Activated naive CD4-positive, alpha-beta T cell treated with anti-CD3 and anti-CD28 coated beads, Interleukin-2, amount 50 U/mL, for 24 hours (primary cell): ENCODE measurements around the gene SUCLG2.

ENCODE experiments used
- H3K27ac Mint-ChIP-seq: one replicate; pipeline ENCODE4 v1.8.0; 2021; ENCODE audit warnings: mild to moderate bottlenecking, mixed read lengths
- H3K27me3 Mint-ChIP-seq: one replicate; pipeline ENCODE4 v1.8.0; 2021; ENCODE audit warnings: mixed read lengths
- H3K36me3 Mint-ChIP-seq: one replicate; pipeline ENCODE4 v1.8.0; 2021; ENCODE audit warnings: mixed read lengths
- H3K4me1 Mint-ChIP-seq: one replicate; pipeline ENCODE4 v1.8.0; 2021; ENCODE audit warnings: mixed read lengths
- H3K4me3 Mint-ChIP-seq: one replicate; pipeline ENCODE4 v1.8.0; 2021; ENCODE audit warnings: mild to moderate bottlenecking, mixed read lengths
- H3K9me3 Mint-ChIP-seq: one replicate; pipeline ENCODE4 v1.8.0; 2021; ENCODE audit warnings: mixed read lengths

The SUCLG2 gene

DNA sequence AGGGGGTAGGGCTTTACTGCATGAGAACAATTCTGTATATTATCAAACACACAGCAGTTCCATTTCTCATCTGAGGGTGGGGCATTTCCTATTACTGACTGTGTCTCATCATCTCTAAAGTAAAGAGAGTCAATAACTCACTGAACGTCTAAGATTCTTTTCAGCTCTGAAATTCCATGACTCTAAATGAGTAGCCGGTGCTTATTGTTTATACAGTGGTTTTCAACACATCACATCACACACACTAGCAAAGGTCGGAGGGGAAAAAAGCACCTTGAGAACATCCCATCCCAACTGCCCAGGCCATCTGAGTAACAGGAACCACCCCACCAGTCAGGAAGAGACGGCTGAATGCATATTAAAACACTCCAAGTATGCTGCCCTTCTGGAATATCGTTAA lies 196.0 kb downstream of the SUCLG2 start:
- no peak overlapping the region for H3K27ac Mint-ChIP-seq
- peaks cover 22% of the 10 kb centered on the region for H3K4me1 Mint-ChIP-seq
- no peak overlapping the region for H3K4me3 Mint-ChIP-seq
- no peaks in the 10 kb centered on the region for H3K27me3 Mint-ChIP-seq
- H3K9me3 Mint-ChIP-seq = no peaks in the 10 kb centered on the region
- peaks cover 33% of the 10 kb centered on the region for H3K36me3 Mint-ChIP-seq

DNA sequence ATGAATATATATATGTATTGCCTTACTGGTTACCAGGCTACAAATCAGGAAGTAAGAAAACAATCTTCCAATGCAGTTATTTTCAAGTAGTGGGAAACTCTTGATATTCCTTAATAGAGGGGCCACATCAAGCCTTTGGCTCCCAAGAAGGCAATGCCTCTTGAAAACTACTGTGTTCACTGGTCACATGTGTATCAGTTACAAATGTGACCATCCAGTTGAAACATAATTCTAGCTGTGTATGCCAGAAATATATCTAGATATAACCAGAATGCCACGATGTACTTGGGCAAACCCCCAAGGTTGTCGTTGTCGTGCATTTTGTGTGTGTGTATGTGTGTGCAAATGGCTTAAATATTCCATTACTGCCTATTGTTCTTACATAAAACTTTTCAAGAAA lies 200.8 kb downstream of the SUCLG2 start:
- H3K27me3 Mint-ChIP-seq = no peaks in the 10 kb centered on the region
- peaks cover 19% of the 10 kb centered on the region for H3K36me3 Mint-ChIP-seq
- no peak overlapping the region for H3K27ac Mint-ChIP-seq
- no peaks in the 10 kb centered on the region for H3K9me3 Mint-ChIP-seq
- H3K4me1 Mint-ChIP-seq = peaks cover 9% of the 10 kb centered on the region
- H3K4me3 Mint-ChIP-seq = no peak overlapping the region

DNA sequence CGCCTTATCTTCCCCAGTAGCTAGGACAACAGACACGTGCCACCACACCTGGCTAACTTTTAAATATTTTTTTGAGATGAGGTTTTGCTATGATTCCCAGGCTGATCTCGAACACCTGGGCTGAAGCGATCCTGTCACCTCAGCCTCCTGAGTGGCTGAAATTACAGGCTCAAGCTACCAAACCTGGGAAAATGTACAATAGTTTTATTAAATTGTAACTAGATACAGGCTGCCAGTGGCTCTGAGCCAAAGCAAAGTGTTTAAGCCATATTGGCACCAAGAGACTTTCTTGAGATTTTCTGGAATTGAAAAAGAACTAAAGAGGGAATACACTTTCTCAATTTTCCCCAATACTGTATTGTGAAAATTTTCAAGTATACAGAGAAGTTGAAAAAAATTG lies 204.3 kb downstream of the SUCLG2 start:
- Mint-ChIP-seq H3K27ac (no peak overlapping the region), H3K27me3 (no peaks in the 10 kb centered on the region), H3K4me3 (no peak overlapping the region), H3K9me3 (no peaks in the 10 kb centered on the region), H3K36me3 (peaks cover 7% of the 10 kb centered on the region), H3K4me1 (peaks cover under 1% of the 10 kb centered on the region)

DNA sequence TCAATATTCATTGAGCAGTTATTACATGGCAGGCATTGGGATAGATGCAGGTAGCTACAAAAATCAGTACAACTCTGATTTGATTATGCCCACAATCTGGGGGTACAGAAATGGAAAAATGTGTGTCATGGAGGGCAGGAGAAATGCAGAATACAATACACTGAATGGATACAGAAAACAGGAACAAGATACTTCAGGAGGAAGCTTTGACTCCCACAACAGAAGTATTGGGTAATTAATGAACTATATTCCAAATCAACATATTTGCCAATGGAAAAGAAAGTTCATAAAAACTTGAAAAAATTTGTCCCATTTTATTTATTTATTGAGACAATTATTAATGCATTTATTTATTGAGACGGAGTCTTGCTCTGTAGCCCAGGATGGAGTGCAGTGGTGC lies 207.0 kb downstream of the SUCLG2 start:
- peaks cover 8% of the 10 kb centered on the region for H3K36me3 Mint-ChIP-seq
- peaks cover 4% of the 10 kb centered on the region for H3K4me1 Mint-ChIP-seq
- no peak overlapping the region for H3K4me3 Mint-ChIP-seq
- no peak overlapping the region for H3K27ac Mint-ChIP-seq
- H3K9me3 Mint-ChIP-seq = peaks cover 5% of the 10 kb centered on the region
- no peaks in the 10 kb centered on the region for H3K27me3 Mint-ChIP-seq

DNA sequence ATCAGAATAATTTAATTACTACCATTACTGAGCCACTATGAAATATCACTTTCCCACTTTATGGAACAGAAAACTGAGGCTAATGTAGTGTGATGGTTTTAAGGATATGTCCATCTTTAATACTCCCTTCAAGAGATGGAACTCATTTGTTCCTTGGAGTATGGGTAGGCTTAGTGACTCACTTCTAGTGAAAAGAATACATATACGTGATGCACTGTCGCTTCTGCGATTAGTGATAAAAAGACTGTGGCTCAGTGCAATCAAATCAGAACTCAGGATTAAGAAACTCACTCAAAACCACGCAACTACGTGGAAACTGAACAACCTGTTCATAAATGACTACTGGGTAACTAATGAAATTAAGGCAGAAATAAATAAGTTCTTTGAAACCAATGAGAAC lies 216.6 kb downstream of the SUCLG2 start:
- H3K27me3 Mint-ChIP-seq = no peaks in the 10 kb centered on the region
- peaks cover 21% of the 10 kb centered on the region for H3K4me1 Mint-ChIP-seq
- peaks cover 3% of the 10 kb centered on the region for H3K9me3 Mint-ChIP-seq
- no peak overlapping the region for H3K27ac Mint-ChIP-seq
- H3K36me3 Mint-ChIP-seq = peaks cover 37% of the 10 kb centered on the region
- H3K4me3 Mint-ChIP-seq = no peak overlapping the region

DNA sequence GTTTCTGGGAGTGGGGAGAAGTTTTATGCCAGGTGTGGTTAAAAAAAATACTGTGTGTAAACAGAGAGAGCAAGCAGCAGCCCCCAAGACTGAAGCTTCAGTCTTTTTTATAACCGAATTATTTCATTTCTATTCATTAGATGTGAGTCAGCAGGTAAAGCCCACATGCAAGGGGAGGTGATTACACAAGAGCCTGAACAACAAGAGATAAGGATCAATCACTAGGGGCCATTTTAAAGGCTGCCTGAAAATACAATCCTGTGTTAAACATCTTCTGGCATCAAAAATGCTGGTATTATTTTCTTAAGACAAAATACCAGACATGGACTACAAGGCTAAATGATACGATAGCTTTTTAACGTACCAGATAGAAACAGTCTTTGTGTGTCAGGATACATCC lies 217.3 kb downstream of the SUCLG2 start:
- Mint-ChIP-seq H3K9me3 (peaks cover 5% of the 10 kb centered on the region), H3K27me3 (no peaks in the 10 kb centered on the region), H3K4me3 (no peak overlapping the region), H3K27ac (no peak overlapping the region), H3K36me3 (peaks cover 40% of the 10 kb centered on the region), H3K4me1 (peaks cover 19% of the 10 kb centered on the region)

DNA sequence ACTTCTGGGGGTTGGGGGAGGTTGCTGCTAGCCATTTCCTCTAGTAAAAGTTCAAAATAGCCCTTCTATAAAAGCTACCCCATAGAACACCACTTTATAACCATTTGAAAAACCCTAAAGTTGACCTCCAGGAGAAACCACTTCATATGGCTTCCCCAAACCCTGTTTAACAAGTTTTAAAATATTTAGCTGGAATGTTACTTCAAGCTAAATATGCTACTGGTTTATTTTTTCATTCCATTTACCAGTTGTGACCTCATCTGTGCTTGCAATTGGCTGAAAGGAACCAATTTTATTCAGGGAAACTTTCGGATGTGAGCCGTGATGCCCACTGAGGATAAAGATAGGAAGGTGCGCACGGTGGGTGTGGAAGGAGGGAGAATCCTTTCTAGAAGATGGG lies 221.3 kb downstream of the SUCLG2 start:
- H3K27ac Mint-ChIP-seq = no peak overlapping the region
- H3K4me3 Mint-ChIP-seq = no peak overlapping the region
- H3K9me3 Mint-ChIP-seq = peaks cover 5% of the 10 kb centered on the region
- H3K27me3 Mint-ChIP-seq = no peaks in the 10 kb centered on the region
- peaks cover 17% of the 10 kb centered on the region for H3K4me1 Mint-ChIP-seq
- peaks cover 48% of the 10 kb centered on the region for H3K36me3 Mint-ChIP-seq

DNA sequence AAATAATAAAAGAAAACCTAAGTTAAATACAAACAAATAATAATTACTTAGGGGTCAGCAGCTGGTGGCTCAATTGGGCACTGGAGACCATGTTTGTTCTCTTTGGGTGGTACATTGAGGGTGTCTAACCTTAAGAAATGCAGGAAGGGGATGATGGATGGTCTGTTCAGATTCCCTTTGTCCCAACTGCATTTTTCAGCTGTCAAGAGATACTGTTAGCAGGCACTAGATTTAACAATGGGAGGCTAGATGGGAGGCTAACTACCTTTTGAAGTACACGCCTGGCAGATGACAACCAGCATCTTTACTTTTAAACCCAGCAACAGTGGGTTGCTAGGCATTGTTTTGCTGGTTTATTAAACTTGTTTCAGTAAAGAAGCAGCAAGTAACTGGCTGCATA lies 222.5 kb downstream of the SUCLG2 start:
- Mint-ChIP-seq H3K36me3 (peaks cover 47% of the 10 kb centered on the region), H3K4me1 (peaks cover 14% of the 10 kb centered on the region), H3K27me3 (no peaks in the 10 kb centered on the region), H3K27ac (no peak overlapping the region), H3K9me3 (peaks cover 5% of the 10 kb centered on the region), H3K4me3 (no peak overlapping the region)

DNA sequence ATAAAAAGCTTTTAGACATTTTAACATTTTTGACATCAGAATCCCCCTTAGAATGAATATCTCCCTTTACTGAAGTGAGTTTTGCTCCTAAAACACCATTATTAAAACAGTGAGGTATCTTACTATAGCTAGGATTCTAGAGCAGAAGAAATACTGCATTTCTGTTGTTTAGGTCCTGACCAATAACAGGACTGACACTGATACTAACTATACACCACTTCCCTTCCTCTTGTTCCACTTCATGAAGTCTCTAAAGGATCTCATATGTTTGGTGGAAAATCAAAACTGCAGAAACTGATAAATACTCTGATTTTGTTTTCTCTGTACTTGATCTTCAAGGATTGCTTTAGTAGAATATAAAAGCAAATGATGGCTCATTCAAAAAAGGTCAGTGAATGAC lies 230.7 kb downstream of the SUCLG2 start:
- no peak overlapping the region for H3K4me3 Mint-ChIP-seq
- no peak overlapping the region for H3K27ac Mint-ChIP-seq
- H3K4me1 Mint-ChIP-seq = no peaks in the 10 kb centered on the region
- H3K9me3 Mint-ChIP-seq = peaks cover 7% of the 10 kb centered on the region
- peaks cover 63% of the 10 kb centered on the region for H3K36me3 Mint-ChIP-seq
- no peaks in the 10 kb centered on the region for H3K27me3 Mint-ChIP-seq

DNA sequence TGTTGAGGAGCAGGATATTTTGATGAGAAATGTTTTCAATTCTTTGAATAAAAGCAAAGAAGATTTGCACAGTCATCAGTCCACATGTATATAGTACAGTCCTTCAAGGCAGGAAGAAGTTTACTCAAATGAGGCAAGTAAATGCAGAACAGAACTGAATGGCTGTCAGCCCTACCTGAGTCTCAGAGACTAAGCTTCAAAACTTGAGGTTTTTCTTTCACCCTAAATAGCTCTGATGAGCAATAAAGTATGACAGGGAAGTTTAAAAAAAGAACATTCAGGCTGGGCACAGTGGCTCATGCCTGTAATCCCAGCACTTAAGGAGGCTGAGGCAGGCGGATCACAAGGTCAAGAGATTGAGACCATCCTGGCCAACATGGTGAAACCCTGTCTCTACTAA lies 232.5 kb downstream of the SUCLG2 start:
- H3K27ac Mint-ChIP-seq = no peak overlapping the region

DNA sequence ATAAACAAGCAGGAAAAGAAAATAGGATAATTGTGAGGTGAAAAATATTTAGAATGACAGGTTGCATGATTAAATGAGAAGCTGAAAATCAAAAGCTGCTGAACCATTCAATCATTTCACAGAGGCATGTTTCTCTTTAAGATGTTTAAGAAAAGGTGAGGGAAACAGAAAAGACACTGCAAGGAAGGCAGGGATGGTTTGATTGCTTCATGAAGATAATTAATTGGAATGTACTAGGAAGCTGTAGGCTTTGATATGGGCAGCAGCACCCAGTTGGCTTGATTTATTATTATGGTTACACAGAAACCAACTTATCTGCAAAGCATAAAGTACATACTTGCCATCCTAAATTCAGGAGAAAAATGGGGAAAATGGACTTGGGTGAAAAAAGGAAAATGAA lies 234.6 kb downstream of the SUCLG2 start:
- Mint-ChIP-seq H3K27ac (no peak overlapping the region), H3K36me3 (peaks cover 65% of the 10 kb centered on the region), H3K9me3 (peaks cover 7% of the 10 kb centered on the region)

More for the DNA sequence above, 232.5 kb downstream of the SUCLG2 start:
- H3K4me3 Mint-ChIP-seq = no peak overlapping the region
- peaks cover 7% of the 10 kb centered on the region for H3K9me3 Mint-ChIP-seq
- peaks cover 62% of the 10 kb centered on the region for H3K36me3 Mint-ChIP-seq
- H3K27me3 Mint-ChIP-seq = no peaks in the 10 kb centered on the region
- H3K4me1 Mint-ChIP-seq = peaks cover 2% of the 10 kb centered on the region

DNA sequence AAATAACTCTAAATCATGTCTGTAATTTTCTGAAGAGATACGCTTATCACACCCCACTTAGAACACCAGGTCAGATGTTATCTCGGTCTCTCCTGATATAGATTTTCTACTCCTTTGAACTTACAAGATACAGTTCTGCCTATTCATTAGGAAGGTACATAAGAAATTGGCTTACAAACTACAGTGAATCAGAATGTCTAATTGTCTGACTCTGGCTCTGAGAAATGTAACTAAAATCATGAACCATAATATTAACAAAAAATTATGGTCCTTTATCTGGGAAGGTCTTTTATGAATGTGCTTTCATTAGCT lies 235.2 kb downstream of the SUCLG2 start:
- Mint-ChIP-seq H3K4me1 (peaks cover 9% of the 10 kb centered on the region), H3K27me3 (no peaks in the 10 kb centered on the region), H3K27ac (peak overlapping the region; percentile 24), H3K36me3 (peaks cover 60% of the 10 kb centered on the region), H3K4me3 (no peak overlapping the region), H3K9me3 (peaks cover 7% of the 10 kb centered on the region)

More for the DNA sequence above, 234.6 kb downstream of the SUCLG2 start:
- H3K27me3 Mint-ChIP-seq = no peaks in the 10 kb centered on the region
- peaks cover 8% of the 10 kb centered on the region for H3K4me1 Mint-ChIP-seq
- no peak overlapping the region for H3K4me3 Mint-ChIP-seq

DNA sequence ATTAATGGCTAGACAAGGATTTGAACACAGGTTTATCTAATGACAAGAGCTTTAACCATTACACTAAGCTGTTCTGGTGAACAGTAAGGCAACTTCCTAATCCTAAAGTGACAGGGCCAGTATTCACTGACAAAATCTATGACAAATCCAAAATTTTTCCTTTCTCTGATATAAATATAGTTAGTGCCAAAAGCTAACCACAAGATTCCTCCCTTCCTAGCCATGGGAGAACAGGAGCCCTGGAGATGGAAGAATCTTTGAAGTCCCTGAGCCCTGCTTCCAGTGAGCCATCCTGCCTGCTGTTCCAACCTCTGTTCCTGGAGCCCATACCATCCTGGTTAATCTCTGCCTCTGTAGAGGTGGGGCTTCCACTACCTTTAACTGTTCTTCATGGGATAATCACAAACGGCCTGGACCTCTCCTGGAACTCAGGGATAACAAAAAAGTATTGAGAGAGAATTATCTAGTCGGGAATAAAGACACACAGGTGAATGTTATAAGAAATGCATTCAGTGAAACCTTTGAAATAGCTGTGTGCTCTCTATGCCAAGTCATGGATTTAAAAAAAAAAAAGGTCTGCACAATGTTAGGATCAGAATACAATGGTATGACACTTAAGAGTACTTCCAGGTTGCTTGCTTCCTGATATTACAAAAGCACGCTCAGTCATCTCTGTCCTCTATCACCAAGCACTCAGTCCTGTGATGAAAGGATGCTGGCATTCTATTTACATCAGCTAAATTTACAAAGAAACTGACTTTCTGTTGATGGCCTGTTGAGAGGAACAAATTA lies 235.8 kb downstream of the SUCLG2 start:
- no peaks in the 10 kb centered on the region for H3K27me3 Mint-ChIP-seq
- peaks cover 58% of the 10 kb centered on the region for H3K36me3 Mint-ChIP-seq
- peaks cover 7% of the 10 kb centered on the region for H3K9me3 Mint-ChIP-seq
- H3K27ac Mint-ChIP-seq = peak overlapping the region; percentile 38
- no peak overlapping the region for H3K4me3 Mint-ChIP-seq
- peaks cover 13% of the 10 kb centered on the region for H3K4me1 Mint-ChIP-seq

DNA sequence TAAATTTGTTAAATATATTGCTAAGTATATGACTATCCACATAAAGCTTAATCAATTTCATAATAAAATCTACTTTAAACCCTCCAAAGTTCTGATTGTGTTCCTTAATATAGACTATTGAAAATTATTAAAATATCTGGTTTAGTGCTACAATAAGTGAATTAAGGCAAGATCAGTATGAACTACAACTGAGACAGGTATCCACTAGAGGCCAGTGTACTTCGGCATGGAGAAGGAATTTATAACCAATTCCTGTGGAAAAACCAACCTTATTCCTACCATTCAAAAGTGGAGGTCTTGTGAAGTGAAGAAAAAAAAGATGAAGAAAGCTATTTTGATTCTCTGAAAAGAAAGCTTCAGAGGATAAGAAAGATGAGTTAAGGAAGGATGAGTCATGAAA lies 237.7 kb downstream of the SUCLG2 start:
- no peak overlapping the region for H3K4me3 Mint-ChIP-seq
- H3K9me3 Mint-ChIP-seq = peaks cover 7% of the 10 kb centered on the region
- peaks cover 13% of the 10 kb centered on the region for H3K4me1 Mint-ChIP-seq
- peaks cover 48% of the 10 kb centered on the region for H3K36me3 Mint-ChIP-seq
- H3K27ac Mint-ChIP-seq = peak overlapping the region; percentile 81
- H3K27me3 Mint-ChIP-seq = no peaks in the 10 kb centered on the region

DNA sequence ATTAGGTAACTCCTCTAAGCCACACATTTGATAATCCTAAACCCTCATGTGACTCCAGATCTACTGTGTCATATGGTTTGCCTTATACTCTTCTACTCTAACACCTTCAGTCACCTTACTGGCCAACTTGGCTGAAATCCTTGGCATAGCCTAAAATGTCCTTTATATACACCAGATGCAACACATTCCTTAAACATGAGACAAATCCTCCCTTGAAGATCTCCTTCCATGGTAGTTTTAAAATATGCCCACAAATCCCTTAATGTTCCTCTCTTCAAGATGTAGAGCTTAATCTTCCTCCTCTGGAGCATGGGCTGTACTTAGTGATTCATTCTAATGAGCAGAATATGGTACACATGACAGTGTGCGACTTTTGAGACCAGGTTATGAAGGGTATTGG lies 238.9 kb downstream of the SUCLG2 start:
- peaks cover 7% of the 10 kb centered on the region for H3K9me3 Mint-ChIP-seq
- peaks cover 17% of the 10 kb centered on the region for H3K4me1 Mint-ChIP-seq
- H3K27me3 Mint-ChIP-seq = no peaks in the 10 kb centered on the region
- peak overlapping the region; percentile 44 for H3K27ac Mint-ChIP-seq
- no peak overlapping the region for H3K4me3 Mint-ChIP-seq
- peaks cover 39% of the 10 kb centered on the region for H3K36me3 Mint-ChIP-seq

DNA sequence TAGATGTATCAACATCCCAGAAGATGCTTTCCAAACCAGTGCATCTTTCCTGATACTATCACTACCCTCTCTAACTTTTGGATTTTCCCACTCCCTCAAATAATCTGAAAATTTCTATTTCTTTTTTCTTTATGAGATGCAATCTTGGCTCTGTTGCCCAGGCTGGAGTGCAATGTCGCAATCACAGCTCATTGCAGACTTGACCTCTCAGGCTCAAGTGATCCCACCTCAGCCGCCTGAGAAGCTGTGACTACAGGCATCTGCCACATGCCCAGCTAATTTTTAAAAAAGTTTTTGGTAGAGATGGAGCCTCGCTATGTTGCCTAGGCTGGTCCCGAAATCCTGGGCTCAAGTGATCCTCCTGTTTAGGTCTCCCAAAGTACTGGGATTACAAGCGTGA lies 239.7 kb downstream of the SUCLG2 start:
- H3K27ac Mint-ChIP-seq = peak overlapping the region; percentile 35
- peaks cover 6% of the 10 kb centered on the region for H3K9me3 Mint-ChIP-seq
- peaks cover 35% of the 10 kb centered on the region for H3K36me3 Mint-ChIP-seq
- no peak overlapping the region for H3K4me3 Mint-ChIP-seq
- peaks cover 22% of the 10 kb centered on the region for H3K4me1 Mint-ChIP-seq
- H3K27me3 Mint-ChIP-seq = no peaks in the 10 kb centered on the region

DNA sequence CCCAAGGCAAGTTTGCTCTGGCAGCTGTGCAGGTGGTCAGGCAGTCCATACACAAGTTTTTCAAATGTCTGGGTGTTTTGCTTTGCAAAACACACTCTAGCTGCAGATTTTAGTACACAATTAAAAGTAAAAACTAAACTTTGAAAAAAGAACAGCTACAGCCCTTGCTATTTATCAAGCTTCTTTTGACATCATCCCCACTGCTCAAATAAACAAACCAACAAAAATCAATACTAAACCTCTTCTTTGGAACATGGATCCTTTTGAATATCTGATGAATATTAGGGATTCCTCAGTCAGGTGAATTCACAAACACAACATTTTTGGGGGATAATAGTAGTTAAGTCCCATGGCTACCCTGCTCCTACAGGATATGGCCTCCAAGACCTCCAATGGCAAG lies 249.2 kb downstream of the SUCLG2 start:
- no peaks in the 10 kb centered on the region for H3K27me3 Mint-ChIP-seq
- no peaks in the 10 kb centered on the region for H3K9me3 Mint-ChIP-seq
- H3K36me3 Mint-ChIP-seq = peaks cover 34% of the 10 kb centered on the region
- H3K4me3 Mint-ChIP-seq = no peak overlapping the region
- H3K4me1 Mint-ChIP-seq = peaks cover 3% of the 10 kb centered on the region
- peak overlapping the region; percentile 18 for H3K27ac Mint-ChIP-seq
